ENCODE measurements around the gene OAS2.

Gene OAS2, protein sequence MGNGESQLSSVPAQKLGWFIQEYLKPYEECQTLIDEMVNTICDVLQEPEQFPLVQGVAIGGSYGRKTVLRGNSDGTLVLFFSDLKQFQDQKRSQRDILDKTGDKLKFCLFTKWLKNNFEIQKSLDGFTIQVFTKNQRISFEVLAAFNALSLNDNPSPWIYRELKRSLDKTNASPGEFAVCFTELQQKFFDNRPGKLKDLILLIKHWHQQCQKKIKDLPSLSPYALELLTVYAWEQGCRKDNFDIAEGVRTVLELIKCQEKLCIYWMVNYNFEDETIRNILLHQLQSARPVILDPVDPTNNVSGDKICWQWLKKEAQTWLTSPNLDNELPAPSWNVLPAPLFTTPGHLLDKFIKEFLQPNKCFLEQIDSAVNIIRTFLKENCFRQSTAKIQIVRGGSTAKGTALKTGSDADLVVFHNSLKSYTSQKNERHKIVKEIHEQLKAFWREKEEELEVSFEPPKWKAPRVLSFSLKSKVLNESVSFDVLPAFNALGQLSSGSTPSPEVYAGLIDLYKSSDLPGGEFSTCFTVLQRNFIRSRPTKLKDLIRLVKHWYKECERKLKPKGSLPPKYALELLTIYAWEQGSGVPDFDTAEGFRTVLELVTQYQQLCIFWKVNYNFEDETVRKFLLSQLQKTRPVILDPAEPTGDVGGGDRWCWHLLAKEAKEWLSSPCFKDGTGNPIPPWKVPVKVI

DNA sequence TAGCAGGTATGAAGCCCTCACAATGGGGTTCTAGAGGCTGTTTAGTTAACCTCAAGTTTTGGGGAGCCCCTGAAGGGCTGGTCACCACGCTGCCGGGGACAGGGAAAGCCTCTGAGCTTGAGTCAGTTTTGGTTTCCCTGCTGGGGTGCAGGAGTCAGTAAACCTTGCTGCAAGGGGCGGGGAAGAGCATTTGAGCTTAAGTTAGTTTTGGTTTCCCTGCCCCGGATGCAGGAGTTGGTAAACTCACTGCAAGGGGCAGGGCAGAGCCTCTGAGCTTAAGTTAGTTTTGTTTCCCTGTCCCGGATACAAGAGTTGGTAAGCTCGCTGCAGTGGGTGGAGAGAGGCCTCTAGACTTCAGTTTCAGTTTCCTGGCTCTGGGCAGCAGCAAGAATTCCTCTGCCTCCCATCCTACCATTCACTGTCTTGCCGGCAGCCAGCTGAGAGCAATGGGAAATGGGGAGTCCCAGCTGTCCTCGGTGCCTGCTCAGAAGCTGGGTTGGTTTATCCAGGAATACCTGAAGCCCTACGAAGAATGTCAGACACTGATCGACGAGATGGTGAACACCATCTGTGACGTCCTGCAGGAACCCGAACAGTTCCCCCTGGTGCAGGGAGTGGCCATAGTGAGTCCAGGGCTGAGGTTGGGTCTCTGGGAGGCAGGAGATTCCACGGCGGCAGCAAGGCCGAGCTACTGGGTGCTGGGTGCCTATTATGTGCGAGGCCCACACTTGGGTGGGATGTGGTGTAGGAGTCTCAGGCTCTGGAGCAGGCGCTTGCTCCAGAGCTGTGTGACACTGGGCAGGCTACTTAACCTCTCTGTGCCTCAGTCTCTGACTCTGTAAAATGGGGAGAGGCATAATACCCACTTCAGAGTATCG, at the start of gene OAS2:
TSS of gene OAS2 (plus strand) at position 357 of the 878 bp plus-strand sequence. CDS start at position 447, 90 bp downstream.
- peak; percentile 49 for DNase-seq

DNA sequence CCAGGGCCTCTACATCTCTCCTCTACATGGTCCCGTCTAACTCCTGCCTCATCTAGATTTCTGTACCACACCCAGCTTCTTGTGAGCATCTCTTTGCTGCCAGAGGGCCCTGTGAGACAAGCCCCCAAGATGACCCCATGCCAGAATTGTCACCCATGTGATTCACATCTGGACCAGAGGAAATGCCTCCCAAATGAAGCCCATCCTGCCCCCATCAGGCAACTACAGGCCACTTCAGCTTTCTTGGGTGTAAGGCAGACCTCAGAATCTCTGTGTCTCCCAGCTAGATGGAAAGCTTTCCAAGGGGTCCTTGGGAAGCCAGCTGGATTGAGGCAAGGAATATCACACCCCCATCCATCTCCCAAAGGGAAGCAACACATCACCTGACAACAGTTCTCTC, 49.3 kb upstream of the OAS2 start:
- DNase-seq = no peak

- no peak for DNase-seq
These were observed 48.6 kb upstream of the OAS2 start for GRCh38 chr12:112929715-112930114.

- DNase-seq = no peak
These were observed 48.0 kb upstream of the OAS2 start for GRCh38 chr12:112930350-112930749.

DNA sequence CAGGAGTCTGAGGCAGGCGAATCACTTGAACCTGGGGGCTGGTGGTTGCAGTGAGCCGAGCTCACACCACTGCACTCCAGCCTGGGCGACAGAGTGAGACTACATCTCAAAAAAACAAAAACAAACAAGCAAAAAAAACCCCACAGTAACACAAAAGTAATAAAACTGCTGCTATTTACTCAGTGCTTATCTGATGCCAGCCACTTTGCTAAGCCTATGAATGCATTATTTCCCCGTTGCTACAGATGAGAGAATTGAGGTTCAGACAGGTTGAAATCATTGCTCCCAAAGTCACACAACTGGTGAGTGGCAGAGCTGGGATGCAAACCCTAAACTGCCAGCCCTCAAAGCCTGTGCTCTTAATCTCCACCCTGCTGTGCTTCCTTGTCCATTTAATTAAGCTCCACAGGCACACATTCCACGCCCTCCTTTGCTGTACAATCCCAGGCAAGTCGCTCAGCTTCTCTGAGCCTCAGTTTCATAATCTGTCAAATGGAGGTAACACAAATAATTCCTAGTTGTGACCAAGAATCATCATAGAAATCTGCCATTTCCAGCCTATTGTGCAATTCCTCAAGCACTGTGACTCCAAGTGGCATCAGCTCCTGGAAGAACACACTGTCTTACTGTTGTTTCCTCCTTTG, 45.7 kb upstream of the OAS2 start:
- no peak for DNase-seq

DNA sequence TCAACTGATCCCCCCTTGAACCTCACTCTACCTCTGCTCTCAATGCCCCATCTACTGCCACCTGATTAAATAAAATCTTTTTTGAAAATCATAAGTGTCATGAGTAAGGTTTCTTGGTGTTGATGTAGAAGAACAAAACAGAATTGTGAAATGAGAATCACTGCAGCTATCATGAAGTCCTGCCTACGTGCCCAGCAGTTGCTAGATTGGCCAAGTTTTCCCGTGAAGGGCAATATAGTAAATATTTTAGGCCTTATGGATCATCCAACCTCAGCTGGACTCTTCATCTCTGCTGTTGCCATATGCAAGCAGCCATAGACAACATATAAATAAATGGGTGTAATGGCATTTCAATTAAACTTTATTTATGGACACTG, 45.2 kb upstream of the OAS2 start:
- DNase-seq = no peak

DNA sequence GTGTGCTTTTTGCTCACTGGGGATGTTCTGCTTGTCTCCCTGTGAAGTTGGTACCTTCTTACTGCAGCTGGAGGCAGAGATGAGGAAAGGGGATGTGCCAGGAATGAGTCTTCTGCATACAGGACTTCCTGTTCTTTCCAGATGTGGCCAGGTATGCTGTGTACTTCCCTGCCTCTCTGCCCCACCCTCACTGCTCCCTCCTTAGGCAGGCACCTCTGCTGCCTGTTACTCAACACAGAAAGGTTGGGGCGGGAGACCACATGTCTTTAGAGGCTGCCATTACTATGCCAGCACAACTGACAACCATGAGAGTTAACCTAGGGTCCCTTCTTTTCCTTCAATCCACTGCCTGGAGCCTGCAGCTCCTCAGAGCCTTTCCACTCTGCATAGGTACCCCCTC, 42.1 kb upstream of the OAS2 start:
- DNase-seq = no peak

DNA sequence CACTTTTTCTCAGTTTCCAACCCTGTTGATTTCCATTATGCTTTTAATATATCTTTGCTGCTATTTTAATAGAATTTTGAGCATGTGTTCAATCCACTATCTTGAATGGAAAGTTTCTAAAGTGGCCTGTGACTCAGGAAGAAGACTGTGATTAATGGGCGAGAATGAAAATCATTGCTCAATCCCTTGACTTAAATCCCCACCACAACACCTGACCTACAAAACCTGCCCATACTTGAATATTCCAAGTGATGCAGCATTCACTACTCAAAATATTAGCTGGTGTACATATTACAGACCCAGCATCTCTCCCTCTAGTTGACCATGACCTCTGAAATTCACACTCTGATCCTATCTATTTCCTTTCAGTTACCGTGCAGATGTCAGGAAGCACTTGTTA, 41.4 kb upstream of the OAS2 start:
- DNase-seq = peak; percentile 18

DNA sequence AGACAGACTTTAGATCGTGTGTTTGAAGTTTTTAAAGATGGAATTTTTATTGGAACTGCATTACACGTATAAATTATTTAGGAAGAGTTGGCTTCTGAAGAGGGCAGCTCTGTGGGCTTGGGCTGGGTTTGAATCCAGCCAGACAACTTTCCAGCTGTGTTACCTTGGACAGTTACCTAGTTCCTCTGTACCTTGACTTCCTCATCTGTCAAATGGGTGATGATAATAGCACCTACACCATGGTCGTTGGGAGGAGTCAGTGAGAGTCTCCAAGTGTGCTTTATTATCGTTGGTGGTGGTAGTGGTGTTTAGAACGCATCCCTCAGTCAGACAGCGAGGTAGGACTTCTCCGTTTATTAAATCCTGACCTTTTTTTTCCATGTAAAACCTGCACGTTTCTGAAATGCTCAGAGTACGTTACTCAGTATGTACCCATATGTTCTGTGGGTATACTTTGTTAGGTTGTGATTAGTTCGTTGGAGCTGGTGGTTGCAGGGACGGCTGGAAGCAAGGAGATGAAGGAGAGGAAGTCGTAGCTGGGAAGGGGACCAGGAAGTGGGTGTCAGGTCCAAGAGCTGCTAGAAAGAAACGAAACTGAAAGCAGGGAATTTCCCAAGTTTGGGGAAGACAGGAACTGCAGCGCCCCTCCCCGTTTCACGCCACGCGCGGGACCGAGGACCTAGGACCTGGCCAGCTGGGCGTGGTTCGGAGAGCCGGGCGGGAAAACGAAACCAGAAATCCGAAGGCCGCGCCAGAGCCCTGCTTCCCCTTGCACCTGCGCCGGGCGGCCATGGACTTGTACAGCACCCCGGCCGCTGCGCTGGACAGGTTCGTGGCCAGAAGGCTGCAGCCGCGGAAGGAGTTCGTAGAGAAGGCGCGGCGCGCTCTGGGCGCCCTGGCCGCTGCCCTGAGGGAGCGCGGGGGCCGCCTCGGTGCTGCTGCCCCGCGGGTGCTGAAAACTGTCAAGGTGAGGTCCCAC, 40.3 kb upstream of the OAS2 start, which contains the start of gene OAS3:
TSS of gene OAS3 (plus strand) at position 734 of the 979 bp plus-strand sequence. CDS start at position 791, 57 bp downstream.
- peak; percentile 74 for DNase-seq

GRCh38 chr12:112938751-112939150, 39.6 kb upstream of the OAS2 start:
- no peak for DNase-seq

GRCh38 chr12:112939761-112940381, 38.4 kb upstream of the OAS2 start:
- no peak for DNase-seq

- no peak for DNase-seq
These were observed 36.6 kb upstream of the OAS2 start for GRCh38 chr12:112941528-112942335.

DNA sequence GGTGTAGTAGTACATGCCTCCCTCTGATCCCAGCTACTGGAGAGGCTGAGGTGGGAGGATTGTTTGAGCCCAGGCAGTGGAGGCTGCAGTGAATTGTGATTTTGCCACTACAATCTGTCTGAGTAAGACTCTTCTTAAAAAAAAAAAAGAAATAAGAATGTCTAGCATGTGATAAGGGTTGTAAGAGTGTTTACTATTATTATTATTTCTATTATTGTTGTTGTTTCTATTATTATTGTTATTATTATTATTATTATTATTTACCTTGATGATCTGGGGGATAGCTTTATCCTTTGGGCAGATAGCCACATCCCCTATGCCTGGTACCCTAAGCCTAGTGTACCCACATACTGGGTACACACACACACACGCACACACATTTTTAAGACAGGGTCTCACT, 35.7 kb upstream of the OAS2 start:
- DNase-seq = no peak

- DNase-seq = no peak
These were observed 34.2 kb upstream of the OAS2 start for GRCh38 chr12:112944024-112944690.

- no peak for DNase-seq
These were observed 32.8 kb upstream of the OAS2 start for GRCh38 chr12:112945515-112945914.

DNA sequence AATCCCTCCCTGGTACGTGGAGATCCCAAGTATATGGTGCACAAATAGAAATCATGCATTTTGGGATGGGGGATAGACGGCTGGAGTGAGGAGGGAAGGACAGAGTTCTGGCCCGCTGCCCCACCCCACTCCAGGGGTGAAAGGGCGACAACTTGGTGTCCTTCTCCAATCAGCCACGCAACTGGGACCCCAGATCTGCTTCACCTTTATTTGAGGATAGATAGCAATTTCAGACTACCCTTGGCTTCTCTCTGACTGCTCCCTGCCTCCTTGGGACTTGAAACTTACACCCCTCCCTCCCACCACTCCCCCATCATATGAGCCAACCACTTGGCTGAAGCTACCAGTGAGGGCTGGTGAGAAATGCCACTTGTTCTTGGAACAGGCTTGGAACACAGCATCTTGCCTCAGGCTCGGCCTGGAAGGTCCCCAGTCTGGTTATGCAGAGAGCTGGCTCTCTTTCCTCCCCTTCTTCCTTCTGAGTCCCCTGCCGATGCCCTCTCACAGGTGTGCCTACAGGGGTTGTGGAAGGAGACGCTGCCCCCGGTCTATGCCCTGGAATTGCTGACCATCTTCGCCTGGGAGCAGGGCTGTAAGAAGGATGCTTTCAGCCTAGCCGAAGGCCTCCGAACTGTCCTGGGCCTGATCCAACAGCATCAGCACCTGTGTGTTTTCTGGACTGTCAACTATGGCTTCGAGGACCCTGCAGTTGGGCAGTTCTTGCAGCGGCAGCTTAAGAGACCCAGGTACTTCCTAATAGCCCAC, 31.9 kb upstream of the OAS2 start:
- DNase-seq = no peak

DNA sequence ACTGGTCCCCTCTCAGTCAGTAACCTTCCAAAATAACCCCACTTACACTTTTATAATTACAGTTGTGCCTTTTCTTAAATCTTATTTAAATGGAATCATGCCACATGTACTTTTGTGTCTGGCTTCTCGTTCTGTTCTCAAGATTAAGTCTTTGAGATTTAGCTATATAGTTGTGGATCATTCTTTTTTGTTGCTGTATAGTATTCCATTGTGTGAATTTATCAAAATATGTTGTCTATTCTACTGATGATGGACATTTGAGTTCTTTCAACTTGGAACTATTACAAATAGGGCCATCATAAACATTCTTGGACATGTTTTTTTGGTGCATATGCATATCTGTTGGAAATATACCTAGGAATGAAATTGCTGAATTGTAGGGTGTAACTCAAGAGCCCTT, 31.0 kb upstream of the OAS2 start:
- no peak for DNase-seq

DNA sequence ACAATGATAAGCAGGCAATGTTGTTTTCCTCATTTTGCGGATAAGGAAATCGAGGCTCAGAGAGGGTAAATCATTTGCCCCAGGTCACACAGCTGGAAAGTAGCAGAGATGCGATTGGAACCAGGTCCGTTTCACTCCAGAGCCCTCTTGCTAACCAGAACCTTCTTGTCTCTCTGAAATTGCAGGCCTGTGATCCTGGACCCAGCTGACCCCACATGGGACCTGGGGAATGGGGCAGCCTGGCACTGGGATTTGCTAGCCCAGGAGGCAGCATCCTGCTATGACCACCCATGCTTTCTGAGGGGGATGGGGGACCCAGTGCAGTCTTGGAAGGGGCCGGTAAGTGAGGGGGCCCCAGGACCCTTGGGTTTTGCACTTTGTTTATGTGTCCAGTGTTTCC, 30.6 kb upstream of the OAS2 start:
- DNase-seq = no peak

DNA sequence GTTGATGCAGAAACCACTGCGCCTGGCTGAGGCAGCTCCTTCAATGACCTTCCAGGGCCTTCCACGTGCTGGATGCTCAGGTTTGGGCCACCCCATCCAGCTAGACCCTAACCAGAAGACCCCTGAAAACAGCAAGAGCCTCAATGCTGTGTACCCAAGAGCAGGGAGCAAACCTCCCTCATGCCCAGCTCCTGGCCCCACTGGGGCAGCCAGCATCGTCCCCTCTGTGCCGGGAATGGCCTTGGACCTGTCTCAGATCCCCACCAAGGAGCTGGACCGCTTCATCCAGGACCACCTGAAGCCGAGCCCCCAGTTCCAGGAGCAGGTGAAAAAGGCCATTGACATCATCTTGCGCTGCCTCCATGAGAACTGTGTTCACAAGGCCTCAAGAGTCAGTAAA, 29.5 kb upstream of the OAS2 start:
- no peak for DNase-seq

Data from NCI-H226 (cell line).